ENCODE data around the gene GZF1.

GZF1 gene

DNA sequence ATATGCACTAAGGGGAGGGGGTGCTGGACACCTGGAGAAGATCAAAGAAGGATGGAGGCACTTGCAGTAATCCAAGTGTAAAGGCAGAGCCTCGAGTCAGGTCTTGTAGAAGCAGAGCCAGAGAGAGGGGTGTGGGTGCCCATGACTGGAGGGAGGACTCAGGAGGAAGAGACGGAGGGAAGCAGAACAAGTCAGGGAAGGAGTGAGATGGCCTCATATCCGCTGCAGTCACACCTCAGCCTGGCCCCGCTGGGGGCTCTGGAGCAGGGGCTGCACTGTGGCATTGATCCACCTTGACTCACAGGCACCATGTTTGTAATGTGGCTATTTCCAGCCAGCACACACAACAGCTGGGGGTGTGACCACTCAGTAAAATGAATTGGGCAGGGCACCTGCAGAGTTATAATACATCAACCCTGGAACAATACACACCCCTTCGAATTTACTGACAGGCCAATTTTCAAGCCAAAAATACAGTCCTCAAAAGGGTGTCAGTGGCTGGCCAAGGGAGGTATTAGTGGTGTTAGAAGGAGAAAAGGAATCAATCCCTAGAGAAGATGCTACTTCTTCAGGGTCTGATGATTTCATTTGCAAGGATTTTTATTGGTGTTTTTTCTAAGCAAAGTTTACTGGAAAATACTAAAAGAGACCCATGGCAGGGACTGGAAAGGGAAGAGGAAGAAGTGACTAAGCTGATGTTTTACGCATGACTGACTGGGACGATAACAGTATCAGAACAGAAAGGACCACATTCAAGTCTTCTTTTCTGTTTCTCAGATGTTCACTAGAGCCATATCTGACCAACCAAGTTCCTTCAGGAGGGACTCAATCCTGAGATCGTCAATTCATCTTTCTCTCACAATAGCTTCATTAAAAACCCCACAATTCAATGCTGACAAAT is 30.3 kb upstream of the GZF1 start:
- H3K36me3 ChIP-seq (ENCODE audit: insufficient read depth, low read depth, low read length) = no peaks in the 10 kb centered on the region
- H3K9ac ChIP-seq (ENCODE audit: low read depth, low read length) = no peak overlapping the region
- H3K27ac ChIP-seq (ENCODE audit: low read length) = no peak overlapping the region
- H3K4me3 ChIP-seq (ENCODE audit: low read length) = no peak overlapping the region
- H3K4me1 ChIP-seq (ENCODE audit: insufficient read depth, low read length) = no peaks in the 10 kb centered on the region
- no peaks in the 10 kb centered on the region; the same call in 1 of the 2 replicates for H3K9me3 ChIP-seq (ENCODE audit: insufficient read depth, low read depth, low read length)
- H3K27me3 ChIP-seq (ENCODE audit: insufficient read depth, low read length) = no peaks in the 10 kb centered on the region

- no peaks in the 10 kb centered on the region for H3K4me1 ChIP-seq (ENCODE audit: insufficient read depth, low read length)
- H3K27me3 ChIP-seq (ENCODE audit: insufficient read depth, low read length) = no peaks in the 10 kb centered on the region
- no peak overlapping the region for H3K27ac ChIP-seq (ENCODE audit: low read length)
- no peak overlapping the region for H3K4me3 ChIP-seq (ENCODE audit: low read length)
- no peak overlapping the region for H3K9ac ChIP-seq (ENCODE audit: low read depth, low read length)
- H3K36me3 ChIP-seq (ENCODE audit: insufficient read depth, low read depth, low read length) = no peaks in the 10 kb centered on the region
- H3K9me3 ChIP-seq (ENCODE audit: insufficient read depth, low read depth, low read length) = no peaks in the 10 kb centered on the region; the same call in 1 of the 2 replicates
Measured at GRCh38 chr20:23332467-23332866, 29.5 kb upstream of the GZF1 start.

DNA sequence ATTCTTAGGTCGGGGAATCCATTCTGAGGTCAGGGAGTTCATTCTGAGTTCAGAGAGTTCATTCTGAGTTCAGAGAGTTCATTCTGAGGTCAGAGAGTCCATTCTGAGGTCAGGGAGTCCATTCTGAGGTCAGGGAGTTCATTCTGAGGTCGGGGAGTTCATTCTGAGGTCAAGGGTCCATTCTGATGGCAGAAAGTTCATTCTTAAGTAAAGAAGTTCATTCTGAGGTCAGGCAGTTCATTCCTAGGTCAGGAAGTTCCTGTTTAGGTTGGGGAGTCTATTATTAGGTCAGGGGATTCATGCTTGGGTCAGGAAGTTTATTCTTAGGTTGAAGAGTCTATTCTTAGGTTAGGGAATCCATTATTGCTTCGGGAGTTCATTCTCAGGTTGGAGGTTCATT is 27.9 kb upstream of the GZF1 start:
- no peaks in the 10 kb centered on the region; the same call in 1 of the 2 replicates for H3K9me3 ChIP-seq (ENCODE audit: insufficient read depth, low read depth, low read length)
- H3K27ac ChIP-seq (ENCODE audit: low read length) = no peak overlapping the region
- no peaks in the 10 kb centered on the region for H3K27me3 ChIP-seq (ENCODE audit: insufficient read depth, low read length)
- no peak overlapping the region for H3K4me3 ChIP-seq (ENCODE audit: low read length)
- no peak overlapping the region for H3K9ac ChIP-seq (ENCODE audit: low read depth, low read length)
- H3K36me3 ChIP-seq (ENCODE audit: insufficient read depth, low read depth, low read length) = no peaks in the 10 kb centered on the region
- no peaks in the 10 kb centered on the region for H3K4me1 ChIP-seq (ENCODE audit: insufficient read depth, low read length)

GRCh38 chr20:23335521-23335920 is 26.5 kb upstream of the GZF1 start:
- Histone ChIP-seq H3K4me3 (ENCODE audit: low read length) (no peak overlapping the region), H3K9ac (ENCODE audit: low read depth, low read length) (no peak overlapping the region), H3K4me1 (ENCODE audit: insufficient read depth, low read length) (no peaks in the 10 kb centered on the region), H3K27ac (ENCODE audit: low read length) (no peak overlapping the region), H3K27me3 (ENCODE audit: insufficient read depth, low read length) (no peaks in the 10 kb centered on the region), H3K9me3 (ENCODE audit: insufficient read depth, low read depth, low read length) (no peaks in the 10 kb centered on the region), H3K36me3 (ENCODE audit: insufficient read depth, low read depth, low read length) (no peaks in the 10 kb centered on the region)

DNA sequence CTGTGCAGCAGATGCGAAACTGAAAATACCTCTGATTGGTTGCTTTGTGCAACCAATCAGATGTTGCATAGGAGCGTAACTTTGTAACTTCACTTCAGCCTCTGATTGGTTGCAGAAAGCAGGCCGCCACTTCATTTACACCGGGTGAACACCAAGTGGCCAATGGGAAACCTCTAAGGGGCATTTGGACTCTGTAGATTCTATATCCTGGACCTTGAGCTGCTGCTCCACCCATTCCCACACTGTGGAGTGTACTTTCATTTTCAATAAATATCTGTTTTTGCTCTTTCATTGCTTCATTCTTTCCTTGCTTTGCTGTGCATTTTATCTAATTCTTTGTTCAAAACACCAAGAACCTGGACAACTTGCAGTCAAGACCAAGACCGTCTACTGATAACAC is 25.5 kb upstream of the GZF1 start:
- no peaks in the 10 kb centered on the region for H3K9me3 ChIP-seq (ENCODE audit: insufficient read depth, low read depth, low read length)
- no peaks in the 10 kb centered on the region for H3K4me1 ChIP-seq (ENCODE audit: insufficient read depth, low read length)
- no peaks in the 10 kb centered on the region; the same call in 1 of the 2 replicates for H3K27me3 ChIP-seq (ENCODE audit: insufficient read depth, low read length)
- H3K27ac ChIP-seq (ENCODE audit: low read length) = no peak overlapping the region
- no peak overlapping the region for H3K4me3 ChIP-seq (ENCODE audit: low read length)
- H3K36me3 ChIP-seq (ENCODE audit: insufficient read depth, low read depth, low read length) = no peaks in the 10 kb centered on the region
- no peak overlapping the region for H3K9ac ChIP-seq (ENCODE audit: low read depth, low read length)

DNA sequence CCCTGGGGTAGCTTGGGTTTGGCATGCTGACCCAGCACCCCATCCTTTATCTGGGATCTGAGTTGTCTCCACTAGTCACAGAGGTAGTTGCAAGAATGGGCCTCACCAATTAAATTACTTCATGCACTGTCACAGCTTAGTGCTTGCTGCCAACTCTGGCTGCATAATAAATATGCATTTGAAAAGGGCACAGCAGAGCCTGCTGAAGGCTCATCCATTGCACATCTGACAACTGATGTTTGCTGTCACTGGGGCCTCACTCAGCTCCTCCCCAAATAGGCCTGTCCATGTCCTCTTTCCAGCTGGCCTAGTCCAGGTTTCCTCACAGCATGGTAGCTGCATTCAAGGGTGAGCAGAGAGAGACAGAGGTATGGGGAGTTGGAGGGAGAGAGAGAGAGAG is 24.7 kb upstream of the GZF1 start:
- no peak overlapping the region for H3K27ac ChIP-seq (ENCODE audit: low read length)
- no peaks in the 10 kb centered on the region for H3K36me3 ChIP-seq (ENCODE audit: insufficient read depth, low read depth, low read length)
- no peaks in the 10 kb centered on the region; the same call in 1 of the 2 replicates for H3K27me3 ChIP-seq (ENCODE audit: insufficient read depth, low read length)
- no peak overlapping the region for H3K4me3 ChIP-seq (ENCODE audit: low read length)
- no peaks in the 10 kb centered on the region for H3K9me3 ChIP-seq (ENCODE audit: insufficient read depth, low read depth, low read length)
- no peak overlapping the region for H3K9ac ChIP-seq (ENCODE audit: low read depth, low read length)
- H3K4me1 ChIP-seq (ENCODE audit: insufficient read depth, low read length) = no peaks in the 10 kb centered on the region

GRCh38 chr20:23339986-23340385 is 22.0 kb upstream of the GZF1 start:
- Histone ChIP-seq H3K4me3 (ENCODE audit: low read length) (no peak overlapping the region), H3K36me3 (ENCODE audit: insufficient read depth, low read depth, low read length) (no peaks in the 10 kb centered on the region), H3K9me3 (ENCODE audit: insufficient read depth, low read depth, low read length) (no peaks in the 10 kb centered on the region), H3K27ac (ENCODE audit: low read length) (no peak overlapping the region), H3K9ac (ENCODE audit: low read depth, low read length) (no peak overlapping the region), H3K4me1 (ENCODE audit: insufficient read depth, low read length) (no peaks in the 10 kb centered on the region), H3K27me3 (ENCODE audit: insufficient read depth, low read length) (no peaks in the 10 kb centered on the region; the same call in 1 of the 2 replicates)

DNA sequence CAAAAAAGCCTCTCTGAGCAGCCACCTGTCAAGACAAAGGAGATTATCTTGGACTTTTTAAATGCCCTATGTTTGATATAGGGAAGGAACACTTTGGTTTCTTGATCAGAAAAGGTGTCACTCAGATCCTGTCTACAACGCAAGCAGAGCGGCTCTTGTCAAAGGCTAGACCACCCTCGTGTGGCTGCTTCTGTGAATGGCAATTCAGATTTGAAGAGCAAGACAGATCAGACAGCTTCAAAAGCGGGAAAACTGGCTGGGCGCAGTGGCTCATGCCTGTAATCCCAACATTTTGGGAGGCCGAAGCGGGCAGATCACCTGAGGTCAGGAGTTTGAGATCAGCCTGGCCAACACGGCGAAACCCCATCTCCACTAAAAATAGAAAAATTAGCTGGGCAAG is 21.5 kb upstream of the GZF1 start:
- Histone ChIP-seq H3K27ac (ENCODE audit: low read length) (no peak overlapping the region), H3K36me3 (ENCODE audit: insufficient read depth, low read depth, low read length) (no peaks in the 10 kb centered on the region), H3K4me1 (ENCODE audit: insufficient read depth, low read length) (no peaks in the 10 kb centered on the region), H3K27me3 (ENCODE audit: insufficient read depth, low read length) (no peaks in the 10 kb centered on the region; the same call in 1 of the 2 replicates), H3K9ac (ENCODE audit: low read depth, low read length) (no peak overlapping the region), H3K9me3 (ENCODE audit: insufficient read depth, low read depth, low read length) (no peaks in the 10 kb centered on the region), H3K4me3 (ENCODE audit: low read length) (no peak overlapping the region)

DNA sequence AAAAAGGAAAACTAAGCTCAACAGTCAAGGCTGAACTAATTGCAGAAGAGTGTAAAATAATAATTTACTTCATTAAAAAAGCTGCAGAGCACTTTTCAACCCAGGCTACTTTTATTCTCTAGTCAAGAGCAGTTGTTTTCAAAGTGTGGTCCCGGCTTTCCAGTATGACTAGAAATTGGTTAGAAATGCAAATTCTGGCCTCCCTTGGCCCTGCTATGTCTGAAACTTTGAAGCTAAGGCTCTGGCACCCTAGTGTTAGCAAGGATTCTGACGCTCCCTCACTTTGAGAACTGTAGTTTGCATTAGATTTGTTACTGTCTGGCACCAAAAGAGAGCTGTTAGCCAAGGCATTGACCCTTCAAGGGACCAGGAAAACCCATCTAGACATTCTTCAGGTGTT is 20.9 kb upstream of the GZF1 start:
- Histone ChIP-seq H3K4me1 (ENCODE audit: insufficient read depth, low read length) (no peaks in the 10 kb centered on the region), H3K4me3 (ENCODE audit: low read length) (no peak overlapping the region), H3K27ac (ENCODE audit: low read length) (no peak overlapping the region), H3K9me3 (ENCODE audit: insufficient read depth, low read depth, low read length) (no peaks in the 10 kb centered on the region), H3K9ac (ENCODE audit: low read depth, low read length) (no peak overlapping the region), H3K27me3 (ENCODE audit: insufficient read depth, low read length) (no peaks in the 10 kb centered on the region; the same call in 1 of the 2 replicates), H3K36me3 (ENCODE audit: insufficient read depth, low read depth, low read length) (no peaks in the 10 kb centered on the region)

- Histone ChIP-seq H3K9me3 (ENCODE audit: insufficient read depth, low read depth, low read length) (no peaks in the 10 kb centered on the region), H3K27me3 (ENCODE audit: insufficient read depth, low read length) (no peaks in the 10 kb centered on the region; the same call in 1 of the 2 replicates), H3K4me1 (ENCODE audit: insufficient read depth, low read length) (peaks cover 4% of the 10 kb centered on the region; the same call in 1 of the 2 replicates), H3K4me3 (ENCODE audit: low read length) (no peak overlapping the region), H3K27ac (ENCODE audit: low read length) (no peak overlapping the region), H3K9ac (ENCODE audit: low read depth, low read length) (no peak overlapping the region), H3K36me3 (ENCODE audit: insufficient read depth, low read depth, low read length) (no peaks in the 10 kb centered on the region)
Measured at GRCh38 chr20:23343590-23343989, 18.4 kb upstream of the GZF1 start.

DNA sequence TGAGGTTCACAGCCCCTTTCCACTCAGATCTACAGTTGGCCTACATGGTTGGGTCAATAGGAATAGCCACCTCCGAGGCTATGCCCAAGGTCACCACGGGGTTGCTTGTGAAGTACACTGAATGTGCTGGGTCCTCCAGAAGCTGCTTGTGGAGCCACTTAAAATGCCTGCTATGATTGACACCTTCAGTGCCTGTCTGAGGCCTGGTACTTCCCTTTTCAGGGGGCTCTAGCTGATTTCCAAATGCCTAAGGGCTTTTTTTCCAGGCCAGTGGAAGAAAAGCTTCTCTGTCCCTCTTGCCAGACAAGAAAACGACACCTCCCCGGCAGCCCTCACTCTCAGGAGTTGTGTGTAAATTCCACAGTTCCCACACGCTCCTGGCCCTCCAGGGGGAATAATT is 17.6 kb upstream of the GZF1 start:
- H3K27ac ChIP-seq (ENCODE audit: low read length) = no peak overlapping the region
- no peaks in the 10 kb centered on the region for H3K9me3 ChIP-seq (ENCODE audit: insufficient read depth, low read depth, low read length)
- H3K4me3 ChIP-seq (ENCODE audit: low read length) = no peak overlapping the region
- H3K9ac ChIP-seq (ENCODE audit: low read depth, low read length) = no peak overlapping the region
- H3K36me3 ChIP-seq (ENCODE audit: insufficient read depth, low read depth, low read length) = no peaks in the 10 kb centered on the region
- peaks cover 11% of the 10 kb centered on the region; the same call in 1 of the 2 replicates for H3K4me1 ChIP-seq (ENCODE audit: insufficient read depth, low read length)
- H3K27me3 ChIP-seq (ENCODE audit: insufficient read depth, low read length) = no peaks in the 10 kb centered on the region; the same call in 1 of the 2 replicates

DNA sequence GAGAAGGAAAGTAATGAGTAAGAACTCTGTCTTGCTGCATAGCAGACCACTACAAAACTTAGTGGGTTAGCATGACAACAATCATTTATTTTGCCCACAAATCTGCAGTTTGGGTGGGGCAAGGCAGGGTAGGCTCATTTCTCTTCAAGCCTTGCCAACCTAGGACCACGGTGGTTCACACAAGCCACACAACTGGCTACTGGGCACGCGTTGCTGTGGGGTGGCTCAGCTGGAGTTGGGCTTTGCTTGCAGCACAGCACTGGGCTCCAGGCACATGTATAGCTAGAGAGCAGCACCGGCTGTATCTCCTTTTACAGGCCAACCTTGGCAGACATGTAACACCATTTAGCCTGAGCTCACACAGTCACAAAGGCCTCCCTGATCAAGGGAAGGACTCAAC is 16.0 kb upstream of the GZF1 start:
- peaks cover 13% of the 10 kb centered on the region; the same call in 1 of the 2 replicates for H3K4me1 ChIP-seq (ENCODE audit: insufficient read depth, low read length)
- H3K4me3 ChIP-seq (ENCODE audit: low read length) = no peak overlapping the region
- H3K27me3 ChIP-seq (ENCODE audit: insufficient read depth, low read length) = no peaks in the 10 kb centered on the region; the same call in 1 of the 2 replicates
- no peaks in the 10 kb centered on the region for H3K9me3 ChIP-seq (ENCODE audit: insufficient read depth, low read depth, low read length)
- H3K36me3 ChIP-seq (ENCODE audit: insufficient read depth, low read depth, low read length) = no peaks in the 10 kb centered on the region
- no peak overlapping the region for H3K9ac ChIP-seq (ENCODE audit: low read depth, low read length)
- H3K27ac ChIP-seq (ENCODE audit: low read length) = no peak overlapping the region

All from iPS-20b (cell line).